Ovary (tissue), 9 donors: ENCODE data around the gene DENND1A. TPM values are rescaled to one million over a fixed set of nuclear protein-coding genes. Genes with fewer than 3 reads are reported as not detected.

ENCODE experiments used
- DNase-seq, 5 donors: peaks; one replicate each; pipeline ENCODE4 v3.0.0-alpha.2; 2019 to 2020
- H3K27ac ChIP-seq, 2 donors: fragments of 200-600 bp; one replicate each; pipeline versions ENCODE4 v1.5.1 to v1.8.0; 2019 to 2022
- H3K27me3 ChIP-seq: fragments of 200-600 bp; one replicate; pipeline ENCODE4 v1.8.0; 2022
- H3K36me3 ChIP-seq: fragments of 200-600 bp; sonication (generic); one replicate; pipeline ENCODE4 v1.5.1; 2019
- H3K4me1 ChIP-seq: one replicate; pipeline ENCODE4 v1.8.1; 2013; ENCODE audit warnings: mild to moderate bottlenecking, moderate library complexity; ENCODE audit not compliant: insufficient read depth
- H3K4me3 ChIP-seq: fragments of 200-600 bp; sonication (generic); one replicate; pipeline ENCODE4 v1.5.1; 2017
- H3K9me3 ChIP-seq, 2 donors: fragments of 200-600 bp in 1 of 2; sonication (generic) in 1 of 2; one replicate each; pipeline versions ENCODE4 v1.5.1 to v1.8.1; 2013 to 2019; ENCODE audit warnings: mild to moderate bottlenecking in 1 of 2, moderate library complexity in 1 of 2
- CTCF ChIP-seq, 3 donors: fragments of 450-650 bp in 2 of 3; fragments of 200-600 bp in 1 of 3; IDR thresholded peaks; one replicate each; pipeline versions ENCODE4 v1.5.1 to v1.8.0; 2016 to 2022; ENCODE audit warnings: antibody characterized with exemption in 3 of 3, mild to moderate bottlenecking in 1 of 3
- EP300 ChIP-seq: sonication (generic); formaldehyde crosslinking; IDR thresholded peaks from one replicate; pipeline ENCODE4 v1.6.1; 2017; ENCODE audit warnings: antibody characterized with exemption
- POLR2A ChIP-seq: fragments of 450-650 bp; IDR thresholded peaks from one replicate; pipeline ENCODE4 v1.6.1; 2017; ENCODE audit warnings: antibody characterized with exemption, mild to moderate bottlenecking, moderate library complexity
- WGBS, 3 donors: extraction: QIAGEN DNeasy Blood & Tissue Kit in 1 of 3; methylation state at CpG; one replicate each; pipeline versions ENCODE4 v1.1.5 to v1.1.7; 2013 to 2017; 5-methylcytosine and 5-hydroxymethylcytosine counted together
- intact Hi-C, 4 donors: fragments of 100-400 bp; cut with DNase I; formaldehyde crosslinking; loops; one replicate each; pipeline versions ENCODE4 v1.11.0 to v1.15.1; 2022 to 2023
- polyA plus RNA-seq, 2 donors: library from polyadenylated mRNA; stranded (reverse); fragments of 200-250 nt in 1 of 2; fragments of 350-450 nt in 1 of 2; fragmentation: Illumina TruSeq in 1 of 2; extraction: RNeasy Lipid Tissue Mini Kit (QIAGEN cat#74804) in 1 of 2; gene quantifications; one replicate each; pipeline ENCODE4 v1.2.3, GENCODE V29; 2013 to 2014
- total RNA-seq, 7 donors: library from RNA; depleted of rRNA in 2 of 7; stranded (reverse); fragments of >200 nt in 2 of 7; fragmentation: NEBNext Ultra II Directional in 3 of 7; extraction: Animal tissue kit (Norgen Biotek cat#: 25700) in 3 of 7; gene quantifications; one replicate each; pipeline versions ENCODE4 v1.1.0 to v1.2.4, GENCODE V29; 2016 to 2023
- donor health status: DM: no; HTN: no; CAD: no; lungs with moderate emphysema.
- donor health status: DM: no; HTN: no; CAD: no.
- donor health status: Bipolar disorder and iron deficiency.
- donor health status: DM: yes; HTN: yes; CAD: no.
- donor health status: DM: no; HTN: no; CAD: no.
- donor health status: DM: yes; HTN: yes; CAD: no.

Gene DENND1A
- total and polyA plus RNA-seq, 9 donors: 10.4 to 24.5 (median 17.1) TPM

DNA sequence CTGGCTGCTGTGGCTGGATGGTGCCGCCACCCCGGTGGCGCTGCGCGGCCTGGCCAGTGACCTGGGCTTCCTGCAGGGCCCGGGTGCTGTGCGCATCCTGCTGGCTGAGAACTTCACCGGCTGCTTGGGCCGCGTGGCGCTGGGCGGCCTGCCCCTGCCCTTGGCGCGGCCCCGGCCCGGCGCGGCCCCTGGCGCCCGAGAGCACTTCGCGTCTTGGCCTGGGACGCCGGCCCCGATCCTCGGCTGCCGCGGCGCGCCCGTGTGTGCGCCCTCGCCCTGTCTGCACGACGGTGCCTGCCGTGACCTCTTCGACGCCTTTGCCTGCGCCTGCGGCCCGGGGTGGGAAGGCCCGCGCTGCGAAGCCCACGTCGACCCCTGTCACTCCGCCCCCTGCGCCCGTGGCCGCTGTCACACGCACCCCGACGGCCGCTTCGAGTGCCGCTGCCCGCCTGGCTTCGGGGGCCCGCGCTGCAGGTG, 556.4 kb downstream of the DENND1A start:
- intact Hi-C loops: no loop called here
- Histone ChIP-seq H3K9me3 (no peaks in the 10 kb centered on the region), H3K36me3 (no peaks in the 10 kb centered on the region), H3K27me3 (no peaks in the 10 kb centered on the region), H3K4me3 (no peak overlapping the region), H3K27ac (no peak overlapping the region), H3K4me1 (peaks cover 7% of the 10 kb centered on the region)
- WGBS, 3 donors: 5 to 10% (median 8%) methylated on average over 14 to 60 of the region's 60 CpGs
- TF ChIP-seq EP300: no peak
- no peak for TF ChIP-seq POLR2A
- TF ChIP-seq CTCF (IDR thresholded peaks at IDR 0.05): no peak
- peak in 1 of 5 donors; percentile 30 for DNase-seq

- no peak for TF ChIP-seq EP300
- Histone ChIP-seq H3K4me3 (no peak overlapping the region), H3K27ac (no peak overlapping the region), H3K27me3 (no peaks in the 10 kb centered on the region), H3K36me3 (no peaks in the 10 kb centered on the region), H3K9me3 (no peaks in the 10 kb centered on the region), H3K4me1 (peaks cover 7% of the 10 kb centered on the region)
- DNase-seq: no peak
- WGBS, 3 donors: 23 to 46% (median 25%) methylated on average over 15 to 58 of the region's 58 CpGs
- intact Hi-C loops: no loop called here
These were observed 557.0 kb downstream of the DENND1A start for GRCh38 chr9:123372766-123373446.

DNA sequence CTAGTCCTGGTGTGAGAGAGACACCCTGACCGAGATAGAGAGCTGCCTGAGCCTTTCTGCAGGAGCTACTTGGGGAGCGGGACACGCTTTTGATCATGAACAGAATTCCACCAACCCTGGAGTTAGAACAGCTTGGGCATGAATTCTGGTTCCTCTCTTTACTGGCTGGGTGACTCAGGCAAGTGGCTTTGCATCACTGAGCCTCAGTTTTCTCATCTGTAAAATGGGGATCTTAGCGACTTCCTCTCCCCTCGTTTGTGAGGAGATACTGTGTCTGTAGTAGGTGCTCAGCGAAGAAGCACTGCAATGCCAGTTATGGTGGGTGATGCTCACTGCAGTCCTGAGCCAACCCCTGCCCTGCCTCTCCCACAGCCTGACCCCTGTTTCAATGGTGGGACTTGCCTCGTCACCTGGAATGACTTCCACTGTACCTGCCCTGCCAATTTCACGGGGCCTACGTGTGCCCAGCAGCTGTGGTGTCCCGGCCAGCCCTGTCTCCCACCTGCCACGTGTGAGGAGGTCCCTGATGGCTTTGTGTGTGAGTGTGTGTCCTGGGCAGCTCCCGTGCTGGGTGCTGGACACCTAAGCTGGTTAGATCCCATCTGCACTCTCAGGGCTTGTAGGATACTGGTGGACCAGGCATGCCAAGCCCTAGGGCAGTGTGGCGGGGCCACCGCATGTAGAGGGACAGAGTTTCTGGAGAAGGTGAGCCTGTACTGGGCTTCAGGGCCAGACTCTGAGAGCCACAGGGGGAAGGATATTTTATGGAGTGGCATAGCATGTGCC, 557.9 kb downstream of the DENND1A start:
- no peak overlapping the region for H3K4me3 ChIP-seq
- no peak for DNase-seq
- no peaks in the 10 kb centered on the region for H3K27me3 ChIP-seq
- H3K27ac ChIP-seq: no peak overlapping the region
- WGBS, 3 donors: 75 to 86% (median 85%) methylated on average over 13 to 14 of the region's 14 CpGs
- peaks cover 7% of the 10 kb centered on the region for H3K4me1 ChIP-seq
- no peaks in the 10 kb centered on the region for H3K36me3 ChIP-seq
- no peaks in the 10 kb centered on the region for H3K9me3 ChIP-seq
- TF ChIP-seq POLR2A (no peak), EP300 (no peak), CTCF (IDR thresholded peaks at IDR 0.05) (no peak)
- intact Hi-C loops: no loop called here

GRCh38 chr9:123371228-123371584, 558.7 kb downstream of the DENND1A start:
- Histone ChIP-seq H3K4me1 (peaks cover 7% of the 10 kb centered on the region), H3K36me3 (no peaks in the 10 kb centered on the region), H3K9me3 (no peaks in the 10 kb centered on the region), H3K27ac (no peak overlapping the region), H3K27me3 (no peaks in the 10 kb centered on the region), H3K4me3 (no peak overlapping the region)
- no peak for TF ChIP-seq POLR2A
- TF ChIP-seq EP300: no peak
- no peak for TF ChIP-seq CTCF (IDR thresholded peaks at IDR 0.05)
- DNase-seq: no peak
- WGBS, 3 donors: 62 to 70% (median 62%) methylated on average over 18 of the region's 18 CpGs
- intact Hi-C loops: no loop called here
